NCI-H2196 (cell line): ENCODE results near the gene LRRC42.

Experiments
- DNase-seq: peaks from one replicate; lab custom pipeline; 2025; ENCODE audit not compliant: unreplicated experiment; lab: John Stamatoyannopoulos, UW

The LRRC42 gene

GRCh38 chr1:53946252-53947171 lies at the start of gene LRRC42:
Gene LRRC42, plus strand, starts transcription at chr1:53946350. Its CDS starts 5,650 bp downstream, at chr1:53952000.
- peak; percentile 61 for DNase-seq

- DNase-seq: no peak
Observed at GRCh38 chr1:53896635-53897229, 49.4 kb upstream of the LRRC42 start.

- peak; percentile 15 for DNase-seq
Observed at GRCh38 chr1:53899206-53899628, 46.9 kb upstream of the LRRC42 start.

GRCh38 chr1:53899708-53900107 lies 46.4 kb upstream of the LRRC42 start:
- no peak for DNase-seq

GRCh38 chr1:53902235-53903138 lies 43.7 kb upstream of the LRRC42 start:
- no peak for DNase-seq

- DNase-seq: no peak
Observed at GRCh38 chr1:53905509-53905908, 40.6 kb upstream of the LRRC42 start.

- DNase-seq: no peak
Observed at GRCh38 chr1:53906121-53906520, 40.0 kb upstream of the LRRC42 start.

- no peak for DNase-seq
Observed at GRCh38 chr1:53909946-53910345, 36.2 kb upstream of the LRRC42 start.

GRCh38 chr1:53911442-53911841 lies 34.7 kb upstream of the LRRC42 start:
- no peak for DNase-seq

- no peak for DNase-seq
Observed at GRCh38 chr1:53913352-53914033, 32.7 kb upstream of the LRRC42 start.

- no peak for DNase-seq
Observed at GRCh38 chr1:53918343-53918742, 27.8 kb upstream of the LRRC42 start.

- DNase-seq: no peak
Observed at GRCh38 chr1:53919675-53920066, 26.5 kb upstream of the LRRC42 start.

GRCh38 chr1:53927376-53927881 lies 18.7 kb upstream of the LRRC42 start:
- DNase-seq: no peak

- no peak for DNase-seq
Observed at GRCh38 chr1:53929246-53929960, 16.7 kb upstream of the LRRC42 start.

- no peak for DNase-seq
Observed at GRCh38 chr1:53930932-53931331, 15.2 kb upstream of the LRRC42 start.

- DNase-seq: no peak
Observed at GRCh38 chr1:53931523-53931922, 14.6 kb upstream of the LRRC42 start.

- DNase-seq: no peak
Observed at GRCh38 chr1:53934170-53934765, 11.9 kb upstream of the LRRC42 start.

GRCh38 chr1:53936430-53936829 lies 9.7 kb upstream of the LRRC42 start:
- no peak for DNase-seq

GRCh38 chr1:53938136-53938830 lies 7.9 kb upstream of the LRRC42 start:
- no peak for DNase-seq
